GM21717 (cell line): ENCODE results near the gene HMGB2.

Experiments
- ATAC-seq: cut with Tn5 transposase; IDR thresholded peaks from one replicate; pipeline ENCODE4 v1.9.1; 2021; ENCODE audit warnings: mild to moderate bottlenecking, moderate library complexity; ENCODE audit not compliant: unreplicated experiment

Gene HMGB2

DNA sequence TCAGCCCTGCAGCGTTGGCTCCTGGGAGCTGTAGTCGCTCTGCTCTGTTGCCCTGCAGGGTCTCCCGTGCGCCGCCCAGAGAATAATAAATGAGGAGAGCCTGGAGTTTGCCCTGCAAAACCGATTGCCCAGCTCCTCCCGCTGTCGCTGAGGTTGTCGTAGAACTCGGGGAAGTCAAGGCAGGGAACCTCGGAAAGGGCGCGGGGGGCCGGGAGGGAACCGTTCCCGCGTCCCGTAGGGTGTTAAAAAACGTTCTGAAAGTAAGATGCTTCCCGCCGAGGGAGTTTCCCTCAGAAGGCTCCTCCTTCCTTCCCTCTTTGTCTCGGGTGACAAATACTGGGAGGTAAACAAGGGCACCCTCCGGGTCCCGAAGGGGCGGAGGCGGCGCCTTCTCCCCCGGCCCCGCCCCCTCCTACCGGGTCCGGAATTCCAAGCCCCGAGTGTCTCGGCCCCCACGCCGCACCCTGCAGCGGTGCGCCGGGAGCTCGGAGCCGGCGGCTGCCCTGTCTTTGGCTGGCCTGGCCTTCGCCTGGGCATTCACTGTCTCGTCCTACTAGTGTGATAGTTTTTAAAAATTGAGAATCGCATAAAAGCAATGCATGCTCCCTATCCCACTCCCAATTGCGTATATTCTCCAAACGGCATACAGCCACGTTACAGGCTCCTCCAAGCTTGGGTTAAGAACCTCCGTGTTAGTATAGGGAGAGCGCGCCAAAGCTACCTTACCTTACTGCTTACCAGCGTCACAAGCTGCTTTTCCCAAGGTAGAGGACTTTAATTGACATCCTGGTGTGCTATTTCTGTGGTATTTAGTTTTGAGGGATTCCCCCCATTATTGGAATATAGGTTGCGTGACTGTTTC lies 964 bp upstream of the HMGB2 start:
- ATAC-seq, result peak; percentile 42

DNA sequence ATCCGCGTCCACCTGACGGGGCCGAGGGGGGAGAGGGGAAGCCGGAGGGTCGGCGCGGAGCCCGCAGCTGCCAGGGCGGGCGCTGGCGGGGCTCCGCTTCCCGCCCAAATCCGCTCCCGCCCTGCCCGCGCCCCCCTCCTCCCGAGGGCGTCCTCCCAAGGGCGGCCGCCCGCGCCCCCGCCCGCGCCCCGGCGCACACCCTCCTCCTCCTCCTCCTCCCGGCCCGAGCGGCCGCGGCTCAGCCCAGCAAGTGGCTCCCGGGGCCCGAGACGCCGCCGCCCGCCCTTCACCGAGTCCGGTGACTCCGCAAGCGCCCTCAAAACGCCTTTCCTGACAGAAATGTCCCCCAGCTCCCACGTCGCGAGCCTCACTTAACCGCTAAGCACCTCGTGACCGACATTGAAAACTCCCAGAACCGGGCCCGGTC lies 487 bp downstream of the HMGB2 start:
- peak; percentile 3 for ATAC-seq

DNA sequence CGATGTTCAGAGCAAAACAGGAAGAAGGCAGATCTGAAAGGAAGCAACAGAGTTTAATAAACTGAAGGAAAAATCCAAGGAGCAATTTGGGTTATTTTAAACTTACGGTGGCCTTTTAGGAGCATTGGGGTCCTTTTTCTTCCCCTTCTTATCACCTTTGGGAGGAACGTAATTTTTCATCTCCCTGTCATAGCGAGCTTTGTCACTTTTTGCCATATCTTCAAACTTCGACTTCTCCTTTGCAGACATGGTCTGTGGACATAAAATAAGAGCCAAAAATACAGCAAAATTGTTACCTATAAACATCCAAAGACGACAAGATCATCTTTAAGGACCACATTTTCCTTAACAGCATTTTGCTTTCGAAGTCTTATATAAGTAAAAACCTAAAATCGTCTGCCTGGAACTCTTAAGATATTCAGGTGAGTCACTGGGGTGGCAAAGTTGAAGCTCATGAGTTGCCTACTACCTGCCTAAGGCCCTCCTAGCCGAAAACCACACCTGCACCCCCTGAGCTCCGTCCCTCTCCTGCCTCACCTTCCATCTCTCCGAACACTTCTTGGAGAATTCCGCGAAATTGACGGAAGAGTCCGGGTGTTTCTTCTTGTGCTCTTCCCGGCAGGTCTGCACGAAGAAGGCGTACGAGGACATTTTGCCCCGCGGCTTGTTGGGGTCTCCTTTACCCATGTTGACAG lies 1.0 kb downstream of the HMGB2 start:
- no peak for ATAC-seq

DNA sequence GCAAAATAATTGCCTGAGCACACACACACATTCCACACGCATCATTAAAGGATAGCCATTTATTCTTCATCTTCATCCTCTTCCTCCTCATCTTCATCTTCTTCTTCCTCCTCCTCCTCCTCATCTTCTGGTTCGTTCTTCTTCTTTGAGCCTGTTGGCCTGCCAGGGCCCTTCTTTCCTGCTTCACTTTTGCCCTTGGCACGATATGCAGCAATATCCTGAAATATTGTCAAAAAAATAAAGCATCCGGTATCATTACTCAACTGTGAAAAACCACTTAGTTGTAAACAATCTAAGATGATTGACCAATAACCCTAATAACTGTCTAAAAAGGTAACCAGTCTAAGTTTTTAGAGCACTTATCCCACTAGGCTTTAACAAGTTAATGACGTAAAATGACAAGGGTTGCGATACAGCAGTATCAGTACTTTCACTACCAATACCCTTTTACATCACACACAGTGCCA lies 2.1 kb downstream of the HMGB2 start:
- ATAC-seq, result no peak

DNA sequence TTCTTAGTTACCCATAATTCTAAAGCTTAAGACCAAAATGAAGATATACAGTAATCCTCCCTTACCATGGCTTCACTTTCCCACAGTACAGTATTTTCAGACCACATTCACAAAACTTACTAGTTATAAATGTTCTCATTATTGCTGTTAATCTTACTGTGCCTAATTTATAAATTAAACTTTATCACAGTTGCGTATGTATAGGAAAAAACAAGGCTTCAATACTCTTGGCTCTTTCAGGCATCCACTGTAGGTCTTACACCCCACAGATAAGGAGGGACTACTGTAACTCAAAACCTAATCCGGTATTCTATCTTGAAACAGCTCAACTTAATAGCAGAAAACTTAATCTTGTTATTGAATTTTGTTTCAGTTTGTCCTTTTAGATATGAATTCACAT lies 3.6 kb downstream of the HMGB2 start:
- no peak for ATAC-seq

DNA sequence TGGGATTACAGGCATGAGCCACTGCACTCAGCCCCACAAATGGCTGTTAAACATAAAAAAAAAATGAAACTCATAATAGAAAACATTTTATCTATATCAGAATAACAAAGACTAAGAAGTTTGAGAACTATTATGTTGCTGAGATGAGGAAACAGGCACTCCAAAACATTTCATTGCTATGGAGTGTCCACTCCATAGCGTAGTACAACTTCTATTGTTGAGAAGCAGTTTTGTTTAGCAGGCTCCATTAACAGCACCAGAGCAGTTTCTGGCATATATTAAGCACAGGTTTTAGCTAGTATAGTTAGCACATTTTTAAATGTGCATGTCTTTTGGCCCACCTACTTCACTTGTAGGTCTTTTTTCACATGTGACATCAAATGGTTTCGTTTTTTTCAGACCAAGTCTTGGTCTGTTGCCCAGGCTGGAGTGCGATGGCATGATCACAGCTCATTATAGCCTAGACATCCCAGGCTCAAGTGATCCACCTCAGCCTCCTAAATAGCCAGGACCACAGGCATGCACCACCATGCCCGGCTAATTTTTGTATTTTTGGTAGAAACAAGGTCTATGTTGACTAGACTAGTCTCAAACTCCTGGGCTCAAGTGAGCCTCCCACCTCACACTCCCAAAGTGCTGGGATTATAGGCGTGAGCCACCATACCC lies 5.8 kb downstream of the HMGB2 start:
- no peak for ATAC-seq

DNA sequence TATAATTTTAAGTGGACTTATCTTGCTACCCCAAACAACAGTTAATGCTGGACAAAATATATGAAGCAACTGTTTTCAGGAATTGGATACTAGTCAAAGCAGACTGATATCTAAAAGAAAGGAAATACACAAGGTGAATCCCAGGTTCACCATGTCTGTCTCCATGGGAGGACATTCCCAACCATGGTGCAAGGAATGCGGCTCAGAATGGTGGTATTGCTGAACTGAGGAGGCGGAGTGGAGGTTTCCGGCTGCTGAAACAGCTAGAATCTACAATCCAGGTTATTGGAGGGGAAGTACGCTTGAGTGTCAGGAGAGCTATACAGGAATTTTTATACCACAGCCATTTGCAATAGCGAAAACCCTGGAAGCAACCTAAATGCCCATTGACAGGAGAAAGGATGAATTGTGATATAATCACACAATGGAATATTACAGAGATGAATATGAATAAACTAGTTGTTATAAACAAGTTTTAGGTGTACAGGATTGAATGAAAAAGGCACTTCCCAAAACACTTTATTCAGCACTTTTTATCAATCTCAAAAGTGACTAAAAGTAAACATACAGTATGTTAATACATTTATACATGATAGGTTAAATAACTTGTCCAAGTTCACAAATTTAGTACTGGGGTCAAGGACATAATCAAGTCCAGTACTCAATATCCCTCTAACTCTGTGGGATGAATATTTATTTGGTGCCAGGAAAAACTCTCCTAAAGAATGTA lies 9.0 kb downstream of the HMGB2 start:
- no peak for ATAC-seq

DNA sequence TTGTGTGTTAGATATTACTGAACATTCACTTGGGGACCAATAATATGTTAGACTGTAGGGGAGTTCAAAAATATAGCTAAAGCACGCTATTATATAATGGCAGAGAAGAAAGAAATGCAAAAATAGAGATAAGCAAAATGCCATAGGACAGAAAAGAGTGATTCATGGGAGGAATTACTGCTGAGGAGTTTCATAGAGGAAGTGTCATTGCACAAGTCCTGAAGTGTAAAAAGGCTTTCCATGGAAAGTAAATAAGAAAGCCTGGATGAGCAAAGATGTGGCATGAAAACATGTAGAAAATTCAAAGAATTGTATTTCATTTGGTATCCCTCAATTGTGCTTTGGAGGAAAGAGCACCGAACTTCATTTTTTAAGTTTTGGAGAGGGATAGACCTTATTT lies 14.5 kb downstream of the HMGB2 start:
- ATAC-seq, result no peak

DNA sequence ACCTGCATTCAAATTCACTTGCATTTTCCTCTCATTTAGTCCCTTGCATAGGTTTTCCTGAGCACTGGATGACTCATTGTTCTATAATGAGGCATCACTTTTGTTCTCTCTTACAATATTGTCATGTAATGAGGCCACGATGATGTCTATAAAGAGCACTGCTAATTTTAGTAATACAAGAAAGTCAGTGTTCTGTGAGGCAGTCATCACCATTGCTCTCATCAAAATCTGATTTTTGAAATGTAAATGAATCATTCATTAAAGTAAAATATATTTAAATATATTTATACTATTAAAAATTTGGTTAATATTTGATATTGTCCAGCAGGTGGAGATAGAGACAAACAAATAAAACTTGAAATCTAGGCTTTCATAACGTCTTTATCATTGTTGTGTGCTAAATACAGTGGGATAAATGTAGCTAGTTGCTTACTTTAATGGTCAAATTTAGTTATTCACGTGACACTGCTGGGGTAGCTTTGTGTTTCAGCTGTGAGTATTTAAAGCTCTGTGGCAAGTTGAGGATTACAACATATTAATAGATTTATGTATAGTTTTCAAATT lies 15.4 kb downstream of the HMGB2 start:
- ATAC-seq, result peak; percentile 56

DNA sequence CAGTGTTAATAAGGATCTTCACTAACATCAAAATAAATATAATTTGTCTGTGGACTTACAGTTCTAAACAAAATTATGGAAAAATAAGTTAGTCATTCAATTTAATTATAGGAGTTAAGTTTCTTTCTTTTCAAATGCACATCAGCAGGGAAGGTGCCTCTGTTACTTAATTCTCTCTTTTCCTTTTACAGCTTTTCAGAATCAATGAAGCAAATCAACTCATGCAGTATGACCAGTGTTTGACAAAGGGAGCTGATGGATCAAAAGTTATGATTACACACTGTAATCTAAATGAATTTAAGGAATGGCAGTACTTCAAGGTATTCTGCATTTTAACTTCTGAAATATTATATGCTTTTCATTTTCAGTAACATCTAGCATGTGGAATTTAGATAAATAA lies 15.9 kb downstream of the HMGB2 start:
- peak; percentile 7 for ATAC-seq

DNA sequence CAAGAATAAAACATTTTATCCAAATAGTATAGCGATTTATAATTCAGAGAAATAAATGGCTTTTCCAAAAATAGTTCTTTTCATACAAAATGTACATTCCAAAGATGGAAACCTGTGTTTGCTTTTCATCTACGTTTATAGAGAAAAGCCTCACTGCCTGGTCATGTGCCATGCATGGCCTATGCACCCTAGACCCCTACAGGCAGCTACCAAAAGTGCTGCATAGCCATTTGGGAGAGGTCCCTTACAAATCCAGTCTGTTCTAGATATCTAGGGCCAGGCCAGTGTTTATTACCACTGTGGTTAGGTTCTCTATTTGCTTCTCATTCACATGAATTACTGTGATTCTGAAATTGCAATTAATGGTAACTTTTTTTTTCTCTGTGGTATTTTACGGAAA lies 17.2 kb downstream of the HMGB2 start:
- no peak for ATAC-seq

DNA sequence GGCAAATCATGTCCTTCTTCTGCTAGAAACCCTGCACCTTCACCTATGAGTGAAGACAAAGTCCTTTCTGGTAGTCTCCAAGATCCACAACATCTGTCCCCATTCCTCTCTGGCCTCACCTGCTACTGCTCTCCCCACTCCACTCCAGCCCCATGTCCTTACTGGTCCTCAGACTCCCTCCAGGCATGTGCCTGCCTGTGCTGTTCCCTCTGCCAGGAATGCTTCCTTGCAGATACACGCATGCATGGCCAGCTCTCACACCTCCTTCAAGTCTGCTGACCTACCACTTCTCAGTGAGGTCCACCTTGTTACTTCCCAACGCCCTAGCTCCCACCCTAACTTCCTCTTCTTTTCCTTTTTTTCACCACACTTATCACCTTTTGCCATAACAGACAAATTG lies 18.1 kb downstream of the HMGB2 start:
- no peak for ATAC-seq

DNA sequence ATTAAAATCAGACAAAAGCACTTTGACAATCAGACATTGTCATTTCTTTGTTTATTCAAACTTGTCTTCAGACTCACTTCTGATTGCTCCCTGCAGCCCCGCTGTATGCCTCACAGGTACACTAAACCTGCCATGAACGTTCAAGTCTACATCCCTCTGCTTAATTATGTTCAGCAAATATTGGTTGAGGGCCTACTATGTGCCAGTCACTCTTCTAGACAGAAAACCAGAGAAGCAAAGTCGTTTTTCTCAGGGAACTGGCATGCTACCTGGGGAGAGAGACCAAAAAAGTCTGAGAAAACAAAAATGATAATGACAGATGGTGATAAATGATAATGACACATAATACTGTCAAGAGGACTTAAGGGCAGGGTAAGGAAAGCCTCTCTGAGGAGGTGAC lies 19.4 kb downstream of the HMGB2 start:
- no peak for ATAC-seq

DNA sequence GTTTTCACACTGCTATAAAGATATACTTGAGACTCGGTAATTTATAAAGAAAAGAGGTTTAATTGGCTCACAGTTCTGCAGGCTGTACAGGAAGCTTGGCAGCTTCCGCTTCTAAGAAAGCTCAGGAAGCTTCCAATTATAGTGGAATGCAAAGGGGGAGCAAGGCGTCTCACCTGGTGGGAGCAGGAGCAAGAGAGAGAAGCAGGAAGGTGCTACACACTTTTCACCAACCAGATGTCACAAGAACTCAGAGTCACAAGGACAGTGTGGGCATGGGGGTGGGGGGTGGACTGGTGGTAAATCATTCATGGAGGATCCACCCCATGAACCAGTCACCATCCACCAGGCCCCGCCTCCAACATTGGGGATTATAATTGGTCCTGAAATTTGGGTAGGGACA lies 22.8 kb downstream of the HMGB2 start:
- ATAC-seq, result no peak

DNA sequence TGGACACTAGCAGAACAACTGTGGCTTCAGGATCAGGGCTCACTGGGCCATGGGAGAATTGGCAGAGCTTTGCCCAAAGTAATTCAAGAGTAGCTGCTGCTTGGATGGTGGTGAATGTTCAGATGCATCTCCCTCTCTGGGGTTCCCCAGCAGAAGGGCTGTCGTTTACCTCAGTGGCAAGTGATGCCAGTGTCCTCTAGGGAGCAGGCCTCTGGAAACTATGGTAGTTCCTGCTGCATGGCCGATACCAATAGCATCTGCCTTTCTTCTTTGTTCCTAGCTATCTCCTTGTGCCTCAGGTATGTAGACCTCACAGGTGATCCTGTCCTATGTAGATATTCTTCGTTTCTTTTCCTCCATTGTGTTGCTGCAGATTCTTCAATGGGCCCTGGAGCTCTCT lies 26.4 kb downstream of the HMGB2 start:
- ATAC-seq, result no peak

DNA sequence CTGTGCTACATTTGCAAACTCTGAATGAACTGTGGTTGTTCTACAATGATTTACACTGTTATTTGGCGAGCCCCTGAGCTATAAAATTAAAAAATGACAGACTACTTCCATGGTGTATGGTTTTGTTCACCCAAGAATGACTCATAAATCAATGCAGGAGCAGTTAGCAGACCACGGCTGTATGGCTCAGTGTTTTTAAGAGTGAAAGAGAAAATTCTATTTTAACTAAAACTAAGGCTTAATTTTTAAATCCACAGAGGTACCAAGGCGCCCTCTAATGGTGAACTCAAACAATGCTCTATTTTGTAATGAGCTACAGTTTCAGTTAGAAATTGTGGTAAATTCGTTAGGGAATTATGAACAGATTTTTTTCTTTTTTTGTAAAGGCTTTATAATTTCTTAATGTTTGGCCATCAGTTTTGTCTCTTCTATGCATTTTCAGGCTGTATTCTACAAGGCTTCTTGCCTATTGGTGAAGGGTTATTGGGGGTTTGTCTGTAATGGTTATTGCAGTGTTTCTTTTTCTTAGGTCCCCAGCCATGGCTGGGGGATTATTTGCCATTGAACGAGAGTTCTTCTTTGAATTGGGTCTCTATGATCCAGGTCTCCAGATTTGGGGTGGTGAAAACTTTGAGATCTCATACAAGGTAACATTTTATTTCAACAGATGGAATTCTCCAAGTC lies 32.5 kb downstream of the HMGB2 start:
- ATAC-seq, result no peak

DNA sequence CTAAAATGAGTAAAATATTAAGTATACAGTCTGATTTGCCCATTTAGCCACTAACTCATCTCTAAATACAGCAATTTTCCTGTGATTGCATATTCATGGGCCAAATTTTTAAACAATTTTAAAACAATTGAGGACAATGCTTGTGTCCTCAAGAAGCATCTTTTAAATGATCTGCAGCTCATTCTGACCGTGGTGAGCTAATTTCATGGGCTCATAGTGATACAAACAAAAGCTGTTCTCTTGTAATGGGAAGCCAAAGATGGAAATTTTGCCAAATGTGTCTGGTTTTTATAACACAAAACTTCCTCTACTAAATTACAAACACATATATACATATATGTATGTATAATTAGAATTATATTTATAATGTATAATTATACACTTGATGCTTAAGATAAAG lies 39.7 kb downstream of the HMGB2 start:
- no peak for ATAC-seq

DNA sequence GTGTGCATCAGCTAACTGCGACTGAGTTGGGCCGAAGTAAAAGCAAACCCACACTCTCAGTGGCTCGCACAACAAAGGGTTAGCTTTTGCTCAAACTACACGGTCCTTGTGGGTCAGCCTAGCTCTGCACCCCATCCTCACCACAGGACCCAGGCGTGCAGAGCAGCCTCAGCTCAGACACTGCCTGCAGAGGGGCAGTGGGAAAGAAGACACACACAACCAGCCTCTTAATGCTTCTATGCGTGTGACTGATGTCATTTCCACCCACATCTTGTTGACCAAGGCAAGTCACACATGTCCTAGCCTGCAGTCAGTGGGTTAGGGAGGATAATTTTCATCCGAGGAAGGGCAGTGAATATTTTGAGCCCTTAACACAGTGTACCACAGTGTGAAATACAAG lies 40.5 kb downstream of the HMGB2 start:
- ATAC-seq, result no peak

DNA sequence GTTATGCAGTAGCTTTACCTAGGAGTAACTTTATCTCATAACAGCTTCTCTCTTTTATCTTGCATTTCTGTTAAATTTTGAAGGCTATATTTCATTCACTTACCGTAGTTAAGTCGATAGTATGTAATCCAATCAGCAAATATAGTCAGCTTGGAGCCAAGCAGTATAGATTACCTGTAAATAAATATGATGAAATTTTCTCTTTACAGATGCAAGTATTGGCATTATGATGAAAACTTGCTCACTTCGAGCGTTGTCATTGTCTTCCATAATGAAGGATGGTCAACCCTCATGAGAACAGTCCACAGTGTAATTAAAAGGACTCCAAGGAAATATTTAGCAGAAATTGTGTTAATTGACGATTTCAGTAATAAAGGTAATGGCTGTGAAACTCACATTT lies 42.3 kb downstream of the HMGB2 start:
- no peak for ATAC-seq

DNA sequence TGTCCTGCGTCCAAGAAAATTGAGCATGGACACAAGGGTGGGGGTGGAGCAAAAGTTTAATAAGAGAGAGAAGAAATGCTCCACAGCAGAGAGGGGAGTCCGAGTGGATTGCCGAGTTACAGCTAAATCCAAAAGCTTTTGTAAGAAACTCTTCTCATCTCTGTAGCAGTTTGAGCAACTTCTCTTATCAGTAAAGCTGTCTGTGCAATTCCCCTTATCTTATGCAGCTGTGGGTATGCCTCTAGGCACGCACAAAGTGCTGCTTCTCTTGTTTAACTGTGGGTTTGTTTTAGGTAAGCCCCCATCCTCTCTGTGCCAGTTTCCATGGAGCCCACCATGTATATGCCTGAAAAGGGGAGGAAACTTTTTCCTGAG lies 44.8 kb downstream of the HMGB2 start:
- no peak for ATAC-seq
